Suprapubic skin (tissue), 3 donors: ENCODE data around the gene PGPEP1.

ENCODE experiments used
- POLR2A ChIP-seq, 2 donors: fragments of 450-650 bp; IDR thresholded peaks; one replicate each; pipeline ENCODE4 v1.6.1; 2017; ENCODE audit warnings: antibody characterized with exemption in 2 of 2, mild to moderate bottlenecking in 2 of 2, moderate library complexity in 2 of 2
- TF ChIP-seq, protein P1 (sequence below), 2 donors: fragments of 200-600 bp in 1 of 2; fragments of 450-650 bp in 1 of 2; sonication (generic) in 1 of 2; IDR thresholded peaks; one replicate each; pipeline ENCODE4 v1.5.1; 2016 to 2019; ENCODE audit warnings: antibody characterized with exemption in 2 of 2, mild to moderate bottlenecking in 1 of 2, moderate library complexity in 1 of 2

DNA sequence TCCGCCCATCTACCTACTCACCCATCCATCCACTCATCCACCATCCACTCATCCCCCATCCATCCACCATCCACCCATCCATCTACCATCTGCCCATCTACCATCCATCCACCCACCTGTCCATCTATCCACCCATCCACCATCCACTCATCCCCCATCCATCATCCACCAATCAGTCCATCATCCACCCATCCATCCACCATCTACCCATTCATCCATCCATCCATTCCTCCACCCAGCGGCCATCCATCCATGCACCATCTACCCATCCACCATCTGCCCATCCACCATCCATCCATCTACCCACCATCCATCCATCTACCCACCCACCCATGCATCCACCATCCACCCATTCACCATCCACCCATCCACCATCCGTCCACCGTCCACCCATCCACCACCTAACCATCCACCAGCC lies 45.4 kb upstream of the PGPEP1 start:
- TF ChIP-seq, protein P1, sequence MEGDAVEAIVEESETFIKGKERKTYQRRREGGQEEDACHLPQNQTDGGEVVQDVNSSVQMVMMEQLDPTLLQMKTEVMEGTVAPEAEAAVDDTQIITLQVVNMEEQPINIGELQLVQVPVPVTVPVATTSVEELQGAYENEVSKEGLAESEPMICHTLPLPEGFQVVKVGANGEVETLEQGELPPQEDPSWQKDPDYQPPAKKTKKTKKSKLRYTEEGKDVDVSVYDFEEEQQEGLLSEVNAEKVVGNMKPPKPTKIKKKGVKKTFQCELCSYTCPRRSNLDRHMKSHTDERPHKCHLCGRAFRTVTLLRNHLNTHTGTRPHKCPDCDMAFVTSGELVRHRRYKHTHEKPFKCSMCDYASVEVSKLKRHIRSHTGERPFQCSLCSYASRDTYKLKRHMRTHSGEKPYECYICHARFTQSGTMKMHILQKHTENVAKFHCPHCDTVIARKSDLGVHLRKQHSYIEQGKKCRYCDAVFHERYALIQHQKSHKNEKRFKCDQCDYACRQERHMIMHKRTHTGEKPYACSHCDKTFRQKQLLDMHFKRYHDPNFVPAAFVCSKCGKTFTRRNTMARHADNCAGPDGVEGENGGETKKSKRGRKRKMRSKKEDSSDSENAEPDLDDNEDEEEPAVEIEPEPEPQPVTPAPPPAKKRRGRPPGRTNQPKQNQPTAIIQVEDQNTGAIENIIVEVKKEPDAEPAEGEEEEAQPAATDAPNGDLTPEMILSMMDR (IDR thresholded peaks at IDR 0.05): no peak
- no peak for TF ChIP-seq POLR2A (IDR thresholded peaks at IDR 0.05)
